HG02943 (cell line): Measurements from ENCODE around the gene AKR1A1.
"Not testable (repeated sequence)": the region's sequence is repeated elsewhere in the genome, so short reads cannot be mapped to it uniquely, and the experiment has no call there.

Experiments used
- ATAC-seq: cut with Tn5 transposase; IDR thresholded peaks from one replicate; pipeline ENCODE4 v1.9.1; 2021; ENCODE audit warnings: mild to moderate bottlenecking, low read depth, moderate library complexity; ENCODE audit not compliant: unreplicated experiment

The AKR1A1 gene

DNA sequence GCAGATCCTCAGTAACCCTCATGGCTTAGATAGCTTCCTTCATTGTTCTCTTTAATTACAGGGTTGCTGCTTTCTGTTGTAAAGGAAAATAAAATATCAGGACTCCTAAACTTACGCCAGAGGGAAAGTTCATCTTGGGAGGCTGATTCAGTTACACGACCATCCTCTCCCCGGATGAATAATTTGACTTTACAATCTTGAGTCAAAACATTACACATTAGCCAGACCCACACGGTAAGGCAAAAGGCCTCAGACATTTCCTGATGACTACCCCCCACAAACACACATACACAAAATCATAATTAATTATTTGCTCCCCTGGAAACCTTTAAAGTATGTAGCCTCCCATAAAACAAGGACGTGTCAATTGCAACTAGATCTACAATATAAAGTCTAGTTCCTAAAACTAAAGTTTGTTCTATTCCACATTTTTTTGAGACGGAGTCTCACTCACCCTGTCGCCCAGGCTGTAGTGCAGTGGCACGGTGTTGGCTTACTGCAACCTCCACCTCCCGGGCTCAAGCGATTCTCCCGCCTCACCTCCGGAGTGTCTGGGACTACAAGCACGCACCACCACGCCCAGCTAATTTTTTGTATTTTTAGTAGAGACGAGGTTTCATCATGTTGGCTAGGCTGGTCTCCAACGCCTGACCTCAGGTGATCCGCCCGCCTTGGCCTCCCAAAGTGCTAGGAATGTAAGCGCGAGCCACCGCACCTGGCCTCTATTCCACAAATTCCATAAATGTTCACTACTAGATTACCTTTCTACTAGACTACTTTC lies 28.1 kb upstream of the AKR1A1 start:
- no peak for ATAC-seq

DNA sequence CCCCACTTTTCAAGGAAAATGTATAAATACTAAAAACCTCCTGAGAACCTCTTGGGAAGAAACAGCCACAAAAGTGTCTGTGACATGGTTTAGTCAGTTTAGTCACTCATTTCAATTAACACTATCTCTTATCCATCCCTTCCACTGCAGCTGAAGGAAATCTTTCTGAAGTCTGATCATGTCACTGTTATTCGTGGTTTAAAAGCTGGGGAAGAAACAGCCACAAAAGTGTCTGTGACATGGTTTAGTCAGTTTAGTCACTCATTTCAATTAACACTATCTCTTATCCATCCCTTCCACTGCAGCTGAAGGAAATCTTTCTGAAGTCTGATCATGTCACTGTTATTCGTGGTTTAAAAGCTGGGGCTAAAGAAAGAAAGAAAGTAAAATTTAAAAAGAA lies 27.1 kb upstream of the AKR1A1 start:
- ATAC-seq: not testable (repeated sequence)

DNA sequence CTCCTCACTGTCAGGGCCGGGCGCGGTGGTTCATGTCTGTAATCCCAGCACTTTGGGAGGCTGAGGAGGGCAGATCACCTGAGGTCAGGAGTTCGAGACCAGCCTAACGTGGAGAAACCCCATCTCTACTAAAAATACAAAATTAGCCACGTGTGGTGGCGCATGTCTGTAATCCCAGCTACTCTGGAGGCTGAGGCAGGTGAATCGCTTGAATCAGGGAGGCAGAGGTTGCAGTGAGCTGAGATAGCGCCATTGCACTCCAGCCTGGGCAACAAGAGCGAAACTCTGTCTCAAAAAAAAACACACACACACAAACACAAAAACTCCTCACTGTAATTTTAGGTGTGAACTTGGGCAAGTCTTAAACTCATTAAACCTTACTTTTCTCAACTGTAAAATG lies 26.7 kb upstream of the AKR1A1 start:
- not testable (repeated sequence) for ATAC-seq

DNA sequence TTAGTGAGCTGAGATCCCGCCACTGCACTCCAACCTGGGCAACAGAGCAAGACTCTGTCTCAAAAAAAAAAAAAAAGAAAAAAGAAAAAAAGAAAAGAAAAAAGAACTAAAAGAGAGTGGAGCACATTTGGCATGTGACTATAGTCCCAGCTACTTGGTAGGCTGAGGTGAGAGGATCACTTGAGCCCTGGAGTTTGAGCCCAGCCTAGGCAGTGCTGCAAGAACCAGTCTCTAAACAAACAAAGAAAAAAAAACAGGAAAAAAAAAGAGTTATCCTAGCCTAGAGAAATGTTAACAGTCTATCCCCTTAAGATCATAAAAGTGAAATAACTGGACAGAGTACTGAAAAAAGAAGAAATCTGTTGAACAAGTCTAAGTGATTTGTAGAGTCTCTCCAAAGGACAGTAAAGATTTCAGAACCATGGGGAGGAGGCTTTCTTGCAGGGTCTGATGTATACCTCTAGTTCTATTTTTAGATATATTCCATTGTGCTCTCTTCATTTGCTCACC lies 24.4 kb upstream of the AKR1A1 start:
- no peak for ATAC-seq

DNA sequence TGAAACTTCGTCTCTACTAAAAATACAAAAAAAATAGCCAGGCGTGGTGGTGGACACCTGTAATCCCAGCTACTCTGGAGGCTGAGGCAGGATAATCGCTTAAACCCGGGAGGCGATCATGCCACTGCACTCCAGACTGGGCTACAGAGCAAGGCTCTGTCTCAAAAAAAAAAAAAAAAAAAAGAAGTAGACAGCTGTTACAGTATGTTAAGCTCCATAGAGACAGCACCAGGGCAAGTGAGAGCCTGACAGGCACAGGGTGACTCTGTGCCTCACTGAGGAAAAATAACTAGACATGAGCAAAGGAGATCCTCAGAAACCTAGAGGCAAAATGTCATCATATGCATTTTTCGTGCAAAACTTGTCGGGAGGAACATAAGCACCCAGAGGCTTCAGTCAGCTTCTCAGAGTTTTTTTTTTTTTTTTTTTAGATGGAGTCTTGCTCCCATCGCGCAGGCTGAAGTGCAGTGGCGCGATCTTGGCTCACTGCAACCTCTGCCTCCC lies 19.9 kb upstream of the AKR1A1 start:
- no peak for ATAC-seq

DNA sequence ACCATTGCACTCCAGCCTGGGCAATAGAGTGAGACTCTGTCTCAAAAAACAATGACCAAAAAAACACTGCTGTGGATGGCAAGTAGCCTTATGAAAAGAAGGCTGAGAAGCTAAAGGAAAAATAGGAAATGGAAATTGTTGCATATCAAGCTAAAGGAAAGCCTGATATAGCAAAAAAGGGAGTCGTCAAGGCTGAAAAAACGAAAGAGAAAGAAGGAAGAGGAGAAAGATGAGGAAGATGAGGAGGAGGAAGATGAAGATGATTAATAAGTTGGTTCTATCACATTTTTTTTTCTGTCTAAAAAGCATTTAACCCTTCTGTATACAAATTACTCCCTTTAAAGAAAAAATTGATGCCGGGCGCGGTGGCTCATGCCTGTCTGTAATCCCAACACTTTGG lies 18.8 kb upstream of the AKR1A1 start:
- ATAC-seq: no peak

DNA sequence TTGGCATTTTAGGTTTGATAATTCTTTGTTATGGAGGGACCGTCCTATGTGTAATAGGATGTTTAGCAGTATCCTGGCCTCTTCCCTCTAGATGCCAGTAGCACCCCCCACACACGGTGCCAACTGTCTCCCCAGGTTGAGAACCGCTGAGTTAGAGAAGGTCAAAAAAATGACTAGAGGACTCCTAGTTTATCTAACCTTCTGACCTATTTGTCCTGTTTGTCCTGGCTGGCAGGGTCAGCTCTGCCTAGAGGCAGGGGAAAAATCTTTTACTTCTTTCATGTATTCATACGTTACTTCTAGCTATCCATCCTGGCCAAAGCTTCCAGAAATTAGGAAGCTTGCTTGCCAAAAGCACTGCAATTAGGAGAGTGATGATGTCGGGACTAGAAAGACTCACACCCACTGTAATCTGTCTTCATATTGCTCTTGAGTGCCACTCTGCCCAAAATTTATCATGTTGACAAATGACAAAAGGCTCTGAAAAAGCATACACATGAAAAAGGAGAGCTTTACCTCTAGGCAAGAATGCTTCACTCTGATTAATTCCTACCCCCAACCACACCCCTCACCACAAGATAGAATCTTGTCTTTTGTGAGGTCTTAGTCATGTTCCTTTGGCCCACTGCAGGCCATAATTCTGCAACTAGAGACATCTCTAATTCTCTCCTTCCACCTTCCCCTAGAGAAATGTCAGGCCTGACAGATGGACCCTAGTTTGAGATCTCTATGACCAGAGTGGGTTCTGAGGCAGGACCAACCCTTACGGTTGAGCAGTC lies 14.4 kb upstream of the AKR1A1 start:
- no peak for ATAC-seq

DNA sequence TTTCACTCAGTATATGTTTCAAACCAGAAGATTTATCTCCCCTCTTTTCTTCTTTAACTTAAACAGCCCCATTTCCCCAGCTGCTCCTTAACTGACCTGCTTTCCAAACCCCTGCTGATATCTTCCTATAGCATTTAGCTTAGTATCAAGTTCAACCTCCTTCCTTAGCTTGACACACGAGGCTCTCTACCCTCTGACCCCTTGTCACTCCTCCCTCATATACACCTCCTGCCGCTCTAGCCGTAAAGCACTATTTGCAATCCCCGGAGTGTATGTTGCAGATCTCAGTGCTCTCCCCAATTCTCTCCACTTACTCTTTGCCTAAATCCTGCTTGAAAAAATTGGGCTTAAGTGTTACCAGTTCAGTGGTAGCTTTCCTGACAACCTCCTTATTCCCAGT lies 13.7 kb upstream of the AKR1A1 start:
- ATAC-seq: no peak

DNA sequence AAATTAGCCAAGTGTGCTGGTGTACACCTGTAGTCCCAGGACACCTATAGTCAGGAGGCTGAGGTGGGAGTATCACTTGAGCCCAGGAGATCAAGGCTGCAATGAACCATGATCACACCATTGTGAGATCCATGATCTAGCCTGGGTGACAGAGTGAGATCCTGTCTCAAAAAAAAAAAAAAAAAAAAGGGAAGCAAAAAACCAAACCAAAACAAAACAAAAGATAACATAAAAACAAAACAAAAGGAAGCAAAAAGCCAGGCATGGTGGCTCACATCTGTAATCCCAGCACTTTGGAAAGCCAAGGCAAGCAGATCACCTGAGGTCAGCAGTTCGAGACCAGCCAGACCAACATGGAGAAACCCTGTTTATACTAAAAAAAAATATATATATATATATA lies 9.4 kb upstream of the AKR1A1 start:
- ATAC-seq: no peak

DNA sequence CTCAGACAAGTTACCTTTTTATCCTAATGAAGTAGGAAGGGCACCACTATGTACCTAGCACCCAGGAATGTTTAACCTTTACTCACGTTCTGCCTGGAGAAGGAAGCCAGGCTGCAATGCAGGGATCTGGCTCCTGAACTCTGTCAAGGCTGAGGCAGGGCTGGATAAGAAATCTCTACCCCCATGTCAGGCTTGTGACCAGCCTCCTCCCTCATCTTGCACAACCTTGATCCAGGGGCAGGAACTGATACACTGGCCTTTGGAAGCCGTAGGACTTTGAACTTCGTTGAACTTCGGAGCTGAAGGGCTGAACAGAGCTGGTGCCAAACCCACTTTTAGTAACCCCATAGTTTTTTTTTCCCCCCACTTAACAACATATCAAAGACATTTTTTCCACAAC lies 8.0 kb upstream of the AKR1A1 start:
- ATAC-seq: no peak

DNA sequence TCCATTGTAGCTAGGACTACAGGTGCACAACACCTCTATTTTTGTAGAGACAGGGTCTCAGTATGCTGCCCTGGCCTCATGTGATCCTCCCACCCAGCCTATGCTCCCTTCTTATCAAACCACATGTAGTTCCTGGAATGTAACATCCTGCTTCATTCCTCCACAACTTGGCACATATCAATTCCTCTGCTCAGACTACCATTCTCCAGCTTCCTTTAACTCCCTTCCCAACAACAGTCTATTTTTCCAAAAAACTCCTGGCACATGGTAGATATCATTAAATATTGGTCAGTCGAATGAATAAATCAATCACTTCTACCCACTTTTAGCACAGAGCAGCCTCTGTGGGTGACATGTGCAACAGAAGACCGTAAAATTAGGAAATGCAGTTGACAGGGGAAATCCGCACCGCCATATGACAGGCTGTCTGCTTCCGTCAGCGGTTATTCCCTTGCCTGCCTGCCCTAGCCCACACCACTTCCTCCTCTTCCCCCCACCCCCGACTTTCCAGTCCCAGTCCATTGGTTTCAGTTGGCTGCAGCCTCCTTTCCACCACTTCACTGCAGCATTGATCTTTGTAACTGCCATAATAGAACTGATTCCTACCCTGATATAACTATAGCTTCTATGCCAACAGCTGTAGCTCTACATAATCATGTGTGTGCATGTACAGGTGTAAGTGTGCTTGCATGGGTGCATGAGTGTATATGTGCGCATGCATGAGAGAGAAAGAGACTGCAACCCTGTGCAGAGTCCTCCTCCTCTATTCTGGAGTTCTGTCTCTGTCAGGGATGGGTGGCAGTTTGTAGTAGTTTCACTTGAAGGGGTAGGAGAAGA lies 6.8 kb upstream of the AKR1A1 start:
- ATAC-seq: no peak

DNA sequence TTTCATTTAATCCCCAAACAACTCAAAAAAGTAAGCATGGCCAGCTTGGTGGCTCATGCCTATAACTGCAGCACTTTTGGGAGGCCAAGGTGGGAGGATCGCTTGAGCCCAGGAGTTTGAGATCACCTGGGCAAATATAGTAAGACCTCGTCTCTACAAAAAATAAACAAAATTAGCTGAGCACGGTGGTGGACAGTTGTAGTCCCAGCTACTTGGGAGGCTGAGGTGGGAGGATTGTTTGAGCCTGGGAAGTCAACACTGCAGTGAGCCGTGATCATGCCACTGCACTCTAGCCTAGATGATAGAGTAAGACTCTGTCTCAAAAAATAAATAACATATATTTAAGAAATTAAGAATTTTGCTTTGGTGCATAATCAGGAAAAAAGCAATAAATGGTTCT lies 6.1 kb upstream of the AKR1A1 start:
- ATAC-seq: no peak

DNA sequence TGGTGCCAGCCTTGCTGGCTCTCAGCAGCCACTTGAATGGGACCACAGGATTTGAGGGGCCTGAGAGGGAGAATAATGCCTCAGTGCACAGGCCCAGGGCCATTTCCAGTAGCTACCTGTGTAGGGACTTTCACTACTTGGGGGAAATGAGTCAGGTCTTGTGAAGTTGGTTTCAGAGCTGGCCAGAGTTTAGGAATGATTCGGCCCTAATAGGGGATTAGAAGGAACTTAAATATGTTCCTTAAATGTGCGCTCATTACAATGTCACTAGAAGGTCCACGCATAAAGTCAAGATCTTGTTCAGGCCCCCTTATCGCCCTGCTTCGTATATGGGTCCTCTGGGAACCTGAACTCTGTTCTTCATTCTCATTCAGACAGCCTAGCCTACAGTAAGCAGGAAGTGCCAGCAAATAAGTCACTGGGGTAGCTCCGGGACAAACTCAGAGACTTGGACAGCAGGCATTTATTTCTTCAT lies 5.6 kb upstream of the AKR1A1 start:
- peak; percentile 39 for ATAC-seq

DNA sequence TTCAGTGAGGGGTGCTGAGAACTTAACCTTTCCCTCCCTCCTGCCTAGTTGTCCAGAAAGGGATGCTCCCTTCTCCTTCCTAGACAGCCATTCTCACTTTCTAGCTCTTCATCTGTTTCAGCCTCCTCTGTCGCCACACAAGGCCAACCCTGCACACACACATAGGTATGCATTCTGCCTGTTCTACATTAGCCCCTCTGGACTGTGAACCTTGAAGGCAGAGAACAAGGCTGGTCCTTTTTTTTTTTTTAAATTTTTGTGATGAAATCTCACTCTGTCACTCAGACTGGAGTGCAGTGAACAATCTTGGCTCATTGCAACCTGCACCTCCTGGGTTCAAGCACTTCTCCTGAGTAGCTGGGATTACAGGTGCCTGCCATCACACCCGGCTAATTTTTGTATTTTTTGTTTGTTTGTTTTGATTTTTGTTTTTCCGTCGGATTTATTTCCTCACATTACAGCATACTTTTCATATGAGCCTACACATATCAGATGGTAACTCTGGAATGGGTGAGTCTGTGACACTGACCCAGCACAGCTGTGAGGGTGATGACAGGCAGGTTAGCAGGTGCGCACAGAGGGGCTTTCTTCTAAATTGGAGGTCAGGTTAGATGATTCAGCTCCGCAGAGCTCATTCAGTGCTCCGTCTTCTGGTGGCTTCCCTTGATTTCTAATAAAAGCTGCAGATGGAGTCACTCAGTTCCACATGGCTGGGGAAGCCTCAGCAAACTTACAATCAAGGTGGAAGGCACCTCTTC lies 4.9 kb upstream of the AKR1A1 start:
- no peak for ATAC-seq

DNA sequence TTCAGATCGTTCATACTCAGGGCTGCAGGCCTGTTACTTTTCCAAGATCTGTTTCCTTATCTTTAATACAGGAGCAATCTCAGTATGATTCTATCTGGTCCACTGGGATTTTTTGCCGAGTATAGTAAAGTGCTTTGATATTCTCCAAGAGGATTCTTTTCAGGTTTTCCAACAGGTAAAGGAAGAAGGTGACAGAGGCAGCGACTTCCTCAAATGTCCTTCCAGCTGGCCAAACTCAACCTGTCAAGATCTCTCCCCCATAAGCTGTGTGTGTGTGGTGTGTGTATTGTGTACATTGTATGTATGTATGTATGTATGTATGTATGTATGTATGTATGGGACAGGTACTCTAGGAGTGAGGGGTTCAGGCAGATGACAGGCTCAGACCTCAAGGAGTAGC lies 1.1 kb downstream of the AKR1A1 start:
- no peak for ATAC-seq

DNA sequence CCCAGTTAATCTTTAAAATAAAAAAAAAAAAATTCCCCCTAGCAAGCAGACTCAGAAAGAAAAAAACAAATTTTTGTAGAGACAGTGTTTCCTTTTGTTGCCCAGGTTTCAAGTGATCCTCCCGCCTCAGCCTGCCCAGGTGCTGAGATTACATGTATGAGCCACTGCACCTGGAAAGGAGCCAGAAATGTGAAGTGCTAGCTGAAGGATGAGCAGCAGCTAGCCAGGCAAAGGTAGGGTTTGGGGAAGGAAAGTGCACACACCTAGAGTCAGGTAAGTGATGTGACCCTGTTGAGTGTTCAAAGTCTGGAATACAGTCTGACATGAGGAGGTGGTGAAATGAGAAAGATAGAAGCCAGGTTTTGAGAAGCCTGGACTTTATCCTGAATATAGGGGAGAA lies 1.7 kb downstream of the AKR1A1 start:
- no peak for ATAC-seq

DNA sequence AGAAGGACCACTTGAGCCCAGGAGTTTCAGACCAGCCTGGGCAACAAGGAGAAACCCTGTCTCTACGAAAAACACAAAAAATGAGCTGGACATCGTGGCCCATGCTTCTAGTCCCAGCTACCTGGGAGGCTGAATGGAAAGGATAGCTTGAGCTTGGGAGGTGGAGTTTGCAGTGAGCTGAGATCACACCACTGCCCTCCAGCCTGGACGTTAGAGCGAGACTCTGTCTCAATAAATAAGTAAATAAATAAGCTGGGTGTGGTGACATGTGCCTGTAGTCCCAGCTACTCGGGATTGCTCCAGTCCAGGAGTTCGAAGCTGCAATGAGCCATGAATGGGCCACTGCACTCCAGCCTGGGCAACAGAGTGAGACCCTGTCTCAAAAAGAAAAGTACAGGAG lies 3.6 kb downstream of the AKR1A1 start:
- ATAC-seq: no peak

DNA sequence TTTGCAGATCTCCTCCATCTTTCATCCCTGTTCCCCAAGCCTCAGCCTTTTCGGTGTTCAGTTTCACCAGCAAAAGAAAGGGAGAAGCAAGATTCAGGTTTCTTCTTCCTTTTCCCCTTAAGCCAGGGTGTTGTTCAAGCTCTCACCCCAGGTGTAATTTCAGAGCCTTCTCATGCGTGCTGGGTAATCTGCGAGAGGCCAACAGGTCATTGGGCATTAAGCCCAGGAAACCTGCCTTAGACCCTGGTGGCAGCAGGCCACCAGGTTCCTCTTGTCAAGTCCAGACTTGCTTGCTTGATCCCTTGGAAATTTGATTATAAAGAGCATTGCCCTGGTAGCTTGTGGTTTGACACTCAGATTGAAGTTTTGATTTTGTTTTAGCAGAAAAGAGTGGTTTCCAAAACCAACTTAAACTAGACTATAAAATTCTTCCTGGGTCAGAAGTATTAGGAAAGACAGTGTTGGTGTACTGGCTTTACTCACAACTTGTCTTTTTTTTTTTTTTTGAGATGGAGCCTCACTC lies 6.9 kb downstream of the AKR1A1 start:
- no peak for ATAC-seq

DNA sequence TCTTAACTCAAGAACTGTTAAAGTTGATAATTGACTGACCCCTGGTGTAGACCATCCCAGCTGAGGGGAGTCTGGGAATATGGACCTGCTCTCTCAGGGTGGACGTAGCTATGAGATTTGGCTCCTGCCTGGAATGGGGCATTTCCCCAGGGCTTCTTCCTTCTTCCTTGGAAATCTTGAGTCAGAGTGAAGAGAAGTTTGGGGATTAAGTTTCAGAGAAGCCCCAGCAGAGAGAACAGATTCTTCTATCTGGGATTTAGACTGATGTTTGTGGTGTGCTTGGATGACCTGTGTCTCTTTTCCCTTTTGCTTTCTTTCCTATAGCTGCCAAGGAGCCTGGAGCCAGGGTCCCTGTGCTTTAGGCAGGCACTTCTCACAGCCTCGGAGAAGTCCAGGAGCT lies 13.2 kb downstream of the AKR1A1 start:
- ATAC-seq: no peak

DNA sequence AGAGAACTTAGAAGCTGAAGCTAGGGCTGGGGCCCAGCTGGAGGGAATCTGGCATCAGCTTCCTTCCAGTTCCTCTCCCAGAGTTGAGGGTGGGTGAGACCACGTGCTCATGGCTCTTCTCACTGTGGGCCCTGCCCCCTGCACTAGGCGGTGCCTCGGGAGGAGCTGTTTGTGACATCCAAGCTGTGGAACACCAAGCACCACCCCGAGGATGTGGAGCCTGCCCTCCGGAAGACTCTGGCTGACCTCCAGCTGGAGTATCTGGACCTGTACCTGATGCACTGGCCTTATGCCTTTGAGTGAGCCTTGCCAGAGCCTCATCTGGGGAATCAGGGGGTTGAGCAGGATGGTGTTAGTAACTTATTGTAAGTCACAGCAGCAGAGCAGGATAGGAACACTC lies 16.1 kb downstream of the AKR1A1 start:
- ATAC-seq: no peak
